HTR-8/SVneo (cell line): ENCODE data around the gene TSPAN9.
A peak's percentile ranks its signal among the peaks of the same experiment; 100 is the strongest.

Experiments
- DNase-seq: peaks from one replicate; pipeline ENCODE4 v3.0.0; 2011; ENCODE audit warnings: low spot score, mixed read lengths; ENCODE audit not compliant: insufficient read length
- FAIRE-seq: peaks from 2 replicates; lab custom pipeline; 2011; peaks lifted over from hg19 to GRCh38; lab: Jason Lieb, UNC

TSPAN9 gene

DNA sequence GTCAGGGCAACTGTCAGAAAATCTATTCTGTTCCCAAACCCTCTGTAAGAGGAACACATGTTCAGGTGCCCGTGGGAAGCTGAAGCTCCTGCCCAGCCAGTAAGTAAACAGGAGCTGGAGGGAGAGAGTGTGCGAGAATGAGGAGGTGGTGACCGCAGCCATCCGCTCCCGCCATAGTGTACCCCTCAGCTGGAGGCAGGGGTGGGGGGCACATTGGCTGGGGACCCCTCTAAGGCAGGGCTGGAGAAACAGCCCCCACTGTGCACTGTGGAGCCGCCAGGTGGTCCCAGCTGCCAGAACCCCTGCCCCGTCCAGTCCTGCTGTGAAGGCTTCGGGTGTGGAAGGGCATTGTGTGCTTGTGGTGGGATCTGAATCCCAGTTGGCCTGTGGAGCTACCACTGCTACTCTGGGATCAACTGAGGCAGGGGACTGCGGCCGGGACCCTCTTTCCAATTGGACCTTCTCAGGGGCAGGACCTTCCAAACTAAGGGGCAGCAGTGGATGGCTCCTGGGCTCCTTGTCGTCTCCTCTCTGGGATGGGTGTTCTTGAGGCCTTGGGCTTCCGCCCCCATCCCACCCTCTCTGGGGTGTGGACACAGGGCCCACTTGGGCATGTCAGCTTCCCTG lies 59.6 kb downstream of the TSPAN9 start:
- DNase-seq (no peak), FAIRE-seq (no peak)

GRCh38 chr12:3137268-3137781 lies 60.1 kb downstream of the TSPAN9 start:
- DNase-seq, result no peak
- FAIRE-seq, result no peak

DNA sequence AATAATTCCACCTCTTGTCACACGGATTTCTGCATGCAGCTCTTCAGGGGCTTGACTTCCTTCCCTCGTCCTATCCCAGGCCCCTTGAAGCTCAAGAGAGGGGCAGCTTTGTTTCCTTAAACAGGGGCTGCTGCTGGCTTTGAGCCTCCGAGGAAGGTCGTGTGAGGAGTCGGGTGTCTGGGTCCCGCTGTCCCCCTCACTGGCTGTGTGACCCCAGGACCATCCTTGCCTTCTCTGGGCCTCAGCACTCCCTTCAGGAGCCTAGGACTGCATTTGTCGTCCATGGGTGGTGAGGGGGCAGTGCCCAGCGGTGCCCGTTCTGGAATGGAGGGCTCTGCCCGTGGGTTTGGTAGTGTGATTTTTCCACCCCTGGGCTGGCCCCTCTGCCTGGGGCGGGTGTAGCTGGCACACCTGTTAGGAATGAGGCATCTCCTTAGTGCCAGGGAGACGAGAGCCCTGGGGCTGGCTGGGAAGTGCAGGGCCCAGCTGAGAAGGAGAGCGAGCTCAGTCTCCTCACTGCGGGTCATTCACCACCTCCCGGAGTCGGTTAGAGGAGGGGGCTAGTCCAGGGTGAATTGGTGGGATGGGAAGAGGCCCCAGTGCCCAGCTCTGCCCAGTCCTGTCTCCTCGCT lies 60.8 kb downstream of the TSPAN9 start:
- no peak for DNase-seq
- FAIRE-seq, result no peak

DNA sequence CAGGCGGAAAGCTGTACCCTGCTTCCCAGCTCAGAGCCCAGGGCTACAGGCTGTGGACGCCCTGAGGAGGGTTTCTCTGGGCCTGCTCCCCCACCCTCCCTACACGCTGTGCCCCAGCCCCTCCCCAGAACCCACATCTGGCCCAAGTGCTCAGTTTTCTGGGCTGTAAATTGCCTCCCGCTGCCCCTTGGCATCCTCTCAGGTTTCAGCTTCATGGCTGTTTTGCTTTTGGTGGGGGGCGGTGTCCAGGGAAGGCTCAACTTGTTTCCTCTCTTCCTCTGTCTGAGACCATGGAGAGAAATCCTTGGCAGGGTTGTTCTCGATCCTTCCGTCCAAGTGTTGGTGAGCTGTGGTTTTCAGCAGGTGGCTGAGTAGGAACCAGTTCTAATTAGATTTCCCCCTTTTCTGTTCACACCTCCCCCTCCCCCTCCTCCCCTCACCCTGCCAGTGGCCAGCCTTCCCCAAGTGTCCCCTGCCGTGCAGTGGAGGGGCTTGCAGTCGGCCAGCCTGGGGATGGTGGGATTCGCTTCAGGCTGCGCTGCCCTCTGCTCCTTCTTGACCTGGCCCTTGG lies 61.8 kb downstream of the TSPAN9 start:
- FAIRE-seq, result no peak
- no peak for DNase-seq

- DNase-seq (no peak), FAIRE-seq (no peak)
These were observed 62.6 kb downstream of the TSPAN9 start for GRCh38 chr12:3139760-3140159.

GRCh38 chr12:3140284-3140683 lies 63.1 kb downstream of the TSPAN9 start:
- FAIRE-seq, result no peak
- DNase-seq, result no peak

DNA sequence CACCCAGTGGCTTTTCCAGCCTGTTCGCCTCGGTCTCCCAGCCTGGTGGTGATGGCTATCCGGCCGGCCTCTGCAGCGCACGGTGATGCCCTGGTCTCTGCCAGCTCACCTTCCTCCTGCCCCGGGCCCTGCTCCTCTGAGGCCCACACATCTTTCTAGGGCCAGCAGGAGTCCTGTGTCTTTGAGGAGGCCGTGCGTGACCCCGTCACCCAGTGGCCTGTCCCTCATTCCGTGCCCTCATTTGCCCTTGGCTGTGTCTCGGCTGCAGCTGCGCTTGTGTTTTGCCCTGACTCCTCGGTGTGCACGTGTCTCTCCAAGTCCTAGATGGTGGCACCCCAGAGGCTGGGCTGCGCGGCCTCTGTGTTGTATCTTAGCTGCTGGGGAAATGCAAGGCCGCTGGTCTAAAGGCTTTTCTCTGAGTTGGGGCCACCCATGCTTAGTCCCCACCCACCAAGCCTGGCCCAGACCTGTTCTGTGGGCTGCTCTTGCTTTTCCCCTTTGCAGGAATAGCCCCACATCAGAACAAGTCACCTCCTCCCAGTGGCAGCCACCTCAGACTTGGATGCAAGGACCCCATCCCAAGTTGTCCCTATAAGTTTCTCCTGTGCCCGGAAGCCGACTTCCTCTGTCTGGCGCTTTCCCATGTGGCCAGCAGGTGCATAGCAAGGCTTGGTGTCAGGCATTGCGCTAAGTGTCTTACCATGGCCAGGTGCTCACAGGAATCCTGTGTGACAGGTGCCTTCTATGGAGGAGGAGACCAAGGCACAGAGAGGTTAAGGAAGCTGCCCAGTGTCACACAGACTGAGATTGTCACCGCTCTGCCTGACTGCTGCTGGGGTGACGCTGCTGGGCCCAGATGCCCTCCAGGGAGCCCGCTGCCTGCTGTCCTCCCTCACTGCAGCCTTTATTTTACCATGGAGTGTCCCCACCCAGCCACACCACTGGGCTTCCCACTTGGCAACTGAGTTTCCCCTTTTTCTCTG lies 64.5 kb downstream of the TSPAN9 start:
- peak; percentile 31 for FAIRE-seq
- no peak for DNase-seq

- FAIRE-seq (no peak), DNase-seq (no peak)
These were observed 65.2 kb downstream of the TSPAN9 start for GRCh38 chr12:3142386-3142785.

DNA sequence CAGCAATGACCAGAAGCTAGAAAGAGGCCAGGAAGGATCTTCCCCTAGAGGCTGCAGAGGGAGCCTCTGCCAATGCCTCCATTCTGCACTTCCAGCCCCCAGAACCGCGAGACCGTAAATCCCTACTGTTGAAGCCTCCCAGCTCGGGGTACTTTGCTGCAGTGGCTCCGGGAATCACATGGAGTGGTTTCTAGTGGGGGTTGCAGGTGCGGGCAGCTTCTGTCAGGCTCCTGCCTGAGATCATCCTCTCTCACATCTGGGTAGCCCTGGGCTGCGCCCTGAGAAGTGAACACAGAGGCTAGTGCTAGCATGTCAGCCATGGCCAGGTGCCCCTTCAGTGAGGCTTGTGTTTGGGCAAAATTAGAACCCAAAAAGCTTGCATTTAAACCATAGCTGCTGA lies 67.3 kb downstream of the TSPAN9 start:
- DNase-seq, result no peak
- FAIRE-seq, result no peak

- no peak for DNase-seq
- no peak for FAIRE-seq
These were observed 67.9 kb downstream of the TSPAN9 start for GRCh38 chr12:3145033-3145432.

GRCh38 chr12:3145546-3146310 lies 68.5 kb downstream of the TSPAN9 start:
- DNase-seq, result no peak
- no peak for FAIRE-seq

- DNase-seq (no peak), FAIRE-seq (no peak)
These were observed 70.1 kb downstream of the TSPAN9 start for GRCh38 chr12:3147260-3147659.

GRCh38 chr12:3148366-3149000 lies 71.3 kb downstream of the TSPAN9 start:
- no peak for DNase-seq
- no peak for FAIRE-seq

DNA sequence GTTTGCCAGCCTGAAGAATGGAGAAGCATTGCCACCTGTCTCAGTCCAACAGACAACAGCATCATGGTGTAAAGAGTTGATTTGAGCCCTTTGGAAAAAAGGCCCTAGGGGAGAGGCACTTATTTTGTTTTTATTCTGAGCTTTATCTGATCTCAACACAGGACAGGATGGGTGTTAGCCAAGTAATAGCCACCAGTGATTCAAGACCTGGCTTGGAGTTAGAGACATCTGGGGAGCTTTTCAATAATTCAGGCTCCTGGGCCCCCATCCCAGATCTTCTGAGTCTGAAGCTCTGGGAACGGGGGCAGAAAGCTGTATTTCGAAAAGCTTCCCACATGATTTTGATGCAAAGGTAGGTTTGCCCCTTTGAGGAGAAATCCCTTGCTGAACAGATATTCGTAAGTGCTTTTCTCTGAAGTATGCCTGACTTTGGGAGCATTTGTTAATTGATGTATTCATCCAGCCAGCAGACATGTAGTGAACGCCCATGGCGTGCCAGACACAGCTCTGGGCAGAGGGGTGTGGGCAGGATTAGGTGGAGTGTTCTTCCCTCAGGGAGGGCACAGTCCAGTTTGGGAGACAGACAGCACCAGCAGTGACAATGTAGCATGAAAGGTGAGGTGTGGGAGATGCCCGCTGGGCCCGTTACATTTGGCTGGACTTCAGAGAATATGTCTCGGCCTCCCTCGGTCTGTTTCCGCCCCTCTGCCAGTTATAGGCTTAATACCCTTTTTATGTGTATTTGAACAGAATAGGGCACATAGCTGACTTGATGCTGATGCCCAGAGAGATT lies 72.5 kb downstream of the TSPAN9 start:
- peak; percentile 38 for FAIRE-seq

GRCh38 chr12:3150308-3150670 lies 73.1 kb downstream of the TSPAN9 start:
- FAIRE-seq (no peak), DNase-seq (no peak)

More for the DNA sequence above, 72.5 kb downstream of the TSPAN9 start:
- no peak for DNase-seq

DNA sequence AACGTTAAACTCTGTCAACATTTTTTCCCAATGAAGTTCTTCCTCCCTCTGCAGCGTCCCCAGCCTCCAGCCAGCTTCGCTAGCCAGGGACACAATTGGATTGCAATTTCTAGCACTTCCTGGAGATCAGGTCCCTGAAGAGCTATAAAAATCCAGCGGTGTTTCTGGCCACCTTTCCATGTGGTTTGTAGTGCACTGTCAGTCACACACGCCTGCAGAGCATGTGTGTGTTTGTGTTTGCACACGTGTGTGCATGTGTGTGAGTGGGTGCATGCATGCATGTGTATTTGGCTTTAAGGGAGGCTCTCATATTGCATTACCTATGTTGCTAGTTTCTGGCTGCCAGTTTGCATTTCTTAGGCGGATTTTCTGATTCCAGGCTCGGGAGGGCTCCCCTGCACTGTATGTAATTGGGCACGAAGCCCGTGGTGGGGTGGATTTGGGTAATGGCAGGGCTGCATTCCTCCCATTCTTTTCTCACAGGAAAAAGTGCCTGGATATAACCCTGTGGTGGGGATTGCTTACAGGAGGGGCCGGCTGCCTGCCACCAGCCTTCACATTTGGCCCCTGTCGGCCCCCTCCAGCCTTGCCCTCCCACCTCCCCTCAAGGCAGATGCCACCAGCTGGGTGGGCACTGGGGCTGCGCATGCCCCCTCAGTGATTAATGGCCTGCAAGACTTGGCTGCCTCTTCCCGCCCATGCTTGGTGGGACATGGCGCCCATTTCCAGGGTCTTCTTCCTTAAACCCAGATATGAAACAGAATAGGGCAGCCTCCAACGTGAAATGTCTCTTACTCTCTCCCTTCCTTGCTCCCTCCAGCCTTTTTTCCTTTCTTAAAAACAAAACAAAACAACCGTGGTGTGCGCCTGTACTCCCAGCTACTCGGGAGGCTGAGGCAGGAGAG lies 74.0 kb downstream of the TSPAN9 start:
- FAIRE-seq, result no peak

DNA sequence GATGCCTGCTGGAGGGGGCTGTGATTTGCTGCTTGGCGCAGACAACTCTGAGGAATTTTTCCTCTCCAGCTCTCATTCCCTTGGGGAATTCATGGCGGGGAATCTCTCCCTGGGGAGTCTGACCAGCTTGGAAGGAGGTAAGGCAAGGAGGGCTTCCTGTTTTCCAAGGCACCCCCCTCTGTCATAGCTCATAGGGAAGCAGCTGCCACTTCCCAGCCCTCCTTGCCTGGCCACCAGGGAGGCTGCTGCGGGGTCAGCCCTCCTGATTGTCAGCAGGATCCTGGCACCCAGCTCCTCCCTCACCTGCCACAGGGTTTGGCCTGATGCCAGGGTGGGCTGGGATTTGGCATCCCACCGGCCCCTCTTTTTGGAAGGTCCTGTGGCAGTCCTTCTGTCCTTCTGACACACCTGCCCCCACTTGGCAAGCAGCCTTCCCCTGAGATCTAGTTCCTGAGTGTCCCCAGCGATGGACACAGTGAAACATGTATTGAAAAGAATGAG lies 74.9 kb downstream of the TSPAN9 start:
- no peak for DNase-seq
- FAIRE-seq, result no peak

More for the DNA sequence above, 74.0 kb downstream of the TSPAN9 start:
- DNase-seq, result peak; percentile 65
